ENCODE measurements around the gene NABP1. TPM values are rescaled to one million over a fixed set of nuclear protein-coding genes. Genes with fewer than 3 reads are reported as not detected.

NABP1 gene
- total RNA-seq, 3 donors from 2014 or later: 22.1 to 29.8 (median 27.6) TPM

- ATAC-seq: no peak
- Histone ChIP-seq H3K36me3 (ENCODE audit: low read depth) (no peaks in the 10 kb centered on the region), H3K9me3 (no peaks in the 10 kb centered on the region), H3K4me3 (no peak overlapping the region), H3K4me1 (ENCODE audit: low read depth) (no peaks in the 10 kb centered on the region)
- no peak for DNase-seq
- TF ChIP-seq CTCF (IDR thresholded peaks at IDR 0.05): no peak
- intact Hi-C loops (cut with DNase I, micrococcal nuclease): no loop called here
These were observed 24.1 kb upstream of the NABP1 start for GRCh38 chr2:191653667-191654391.

GRCh38 chr2:191656391-191656790 is 21.5 kb upstream of the NABP1 start:
- no peaks in the 10 kb centered on the region for H3K4me1 ChIP-seq (ENCODE audit: low read depth)
- no peaks in the 10 kb centered on the region for H3K36me3 ChIP-seq (ENCODE audit: low read depth)
- H3K4me3 ChIP-seq: no peak overlapping the region
- H3K9me3 ChIP-seq: no peaks in the 10 kb centered on the region
- TF ChIP-seq CTCF (IDR thresholded peaks at IDR 0.05): no peak
- ATAC-seq (no peak), DNase-seq (no peak)
- intact Hi-C loops (cut with DNase I, micrococcal nuclease): no loop called here

GRCh38 chr2:191656792-191657191 is 21.1 kb upstream of the NABP1 start:
- no peak for ATAC-seq
- DNase-seq: no peak
- H3K4me3 ChIP-seq: no peak overlapping the region
- H3K4me1 ChIP-seq (ENCODE audit: low read depth): no peaks in the 10 kb centered on the region
- no peaks in the 10 kb centered on the region for H3K9me3 ChIP-seq
- intact Hi-C loops (cut with DNase I, micrococcal nuclease): no loop called here
- TF ChIP-seq CTCF (IDR thresholded peaks at IDR 0.05): no peak
- H3K36me3 ChIP-seq (ENCODE audit: low read depth): no peaks in the 10 kb centered on the region

- intact Hi-C loops (cut with DNase I, micrococcal nuclease): no loop called here
These were observed 20.0 kb upstream of the NABP1 start for GRCh38 chr2:191657977-191658376.

GRCh38 chr2:191659198-191659597 is 18.7 kb upstream of the NABP1 start:
- ATAC-seq (no peak), DNase-seq (no peak)
- TF ChIP-seq CTCF (IDR thresholded peaks at IDR 0.05): no peak

More at GRCh38 chr2:191657977-191658376, 20.0 kb upstream of the NABP1 start:
- Histone ChIP-seq H3K4me1 (ENCODE audit: low read depth) (no peaks in the 10 kb centered on the region), H3K36me3 (ENCODE audit: low read depth) (no peaks in the 10 kb centered on the region), H3K9me3 (no peaks in the 10 kb centered on the region), H3K4me3 (no peak overlapping the region)
- no peak for TF ChIP-seq CTCF (IDR thresholded peaks at IDR 0.05)
- DNase-seq (no peak), ATAC-seq (no peak)

More at GRCh38 chr2:191659198-191659597, 18.7 kb upstream of the NABP1 start:
- no peaks in the 10 kb centered on the region for H3K36me3 ChIP-seq (ENCODE audit: low read depth)
- intact Hi-C loops (cut with DNase I, micrococcal nuclease): no loop called here
- H3K9me3 ChIP-seq: no peaks in the 10 kb centered on the region
- no peak overlapping the region for H3K4me3 ChIP-seq
- H3K4me1 ChIP-seq (ENCODE audit: low read depth): no peaks in the 10 kb centered on the region
